GM12874 (cell line): ENCODE results near the gene RGS6.

Source experiments
- TF ChIP-seq, protein P1 (sequence below): IDR thresholded peaks from 2 replicates; pipeline ENCODE4 v1.5.1; 2011; ENCODE audit warnings: low read depth, mild to moderate bottlenecking, control low read depth, low read length, moderate library complexity; ENCODE audit not compliant: insufficient read depth

Gene RGS6

DNA sequence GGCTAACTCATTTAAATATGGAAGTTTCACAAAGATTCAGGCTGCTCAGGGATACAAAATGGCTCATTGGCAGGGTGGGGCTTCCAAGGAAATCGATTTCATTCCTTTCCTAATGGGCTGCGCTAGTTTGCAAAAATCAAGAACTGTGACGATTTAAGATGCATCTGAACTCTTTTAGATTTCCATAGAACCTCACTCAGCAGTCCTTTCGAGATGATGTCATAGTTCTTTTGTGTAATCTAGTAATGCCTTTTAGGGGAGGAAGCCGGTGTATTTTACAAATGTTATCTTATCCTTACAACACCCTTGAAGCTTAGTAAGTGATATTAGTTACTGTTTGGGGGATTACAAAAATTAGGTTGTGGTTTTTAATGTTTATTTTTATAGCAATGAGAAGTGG is 239.8 kb downstream of the RGS6 start:
- TF ChIP-seq, protein P1, sequence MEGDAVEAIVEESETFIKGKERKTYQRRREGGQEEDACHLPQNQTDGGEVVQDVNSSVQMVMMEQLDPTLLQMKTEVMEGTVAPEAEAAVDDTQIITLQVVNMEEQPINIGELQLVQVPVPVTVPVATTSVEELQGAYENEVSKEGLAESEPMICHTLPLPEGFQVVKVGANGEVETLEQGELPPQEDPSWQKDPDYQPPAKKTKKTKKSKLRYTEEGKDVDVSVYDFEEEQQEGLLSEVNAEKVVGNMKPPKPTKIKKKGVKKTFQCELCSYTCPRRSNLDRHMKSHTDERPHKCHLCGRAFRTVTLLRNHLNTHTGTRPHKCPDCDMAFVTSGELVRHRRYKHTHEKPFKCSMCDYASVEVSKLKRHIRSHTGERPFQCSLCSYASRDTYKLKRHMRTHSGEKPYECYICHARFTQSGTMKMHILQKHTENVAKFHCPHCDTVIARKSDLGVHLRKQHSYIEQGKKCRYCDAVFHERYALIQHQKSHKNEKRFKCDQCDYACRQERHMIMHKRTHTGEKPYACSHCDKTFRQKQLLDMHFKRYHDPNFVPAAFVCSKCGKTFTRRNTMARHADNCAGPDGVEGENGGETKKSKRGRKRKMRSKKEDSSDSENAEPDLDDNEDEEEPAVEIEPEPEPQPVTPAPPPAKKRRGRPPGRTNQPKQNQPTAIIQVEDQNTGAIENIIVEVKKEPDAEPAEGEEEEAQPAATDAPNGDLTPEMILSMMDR, result no peak

DNA sequence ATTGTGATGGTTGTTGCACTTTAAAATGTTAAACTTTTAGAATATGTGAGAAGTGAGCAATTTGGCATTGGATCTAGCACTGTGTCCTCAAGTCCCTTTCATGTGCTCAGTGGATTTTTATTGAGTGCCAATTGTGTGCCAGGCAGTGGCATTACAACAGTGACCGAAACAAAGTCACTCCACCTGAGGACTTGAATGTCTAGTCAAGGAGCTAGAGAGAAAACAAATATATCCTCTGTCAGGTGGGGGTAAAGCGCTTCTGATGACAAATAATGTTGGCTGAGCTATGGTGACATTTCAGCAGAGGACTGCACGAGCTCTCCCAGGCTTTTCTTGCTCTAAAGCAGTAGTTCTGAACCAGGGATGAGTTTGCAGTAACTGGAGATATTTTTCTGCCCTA is 240.4 kb downstream of the RGS6 start:
- TF ChIP-seq, protein P1, result no peak

DNA sequence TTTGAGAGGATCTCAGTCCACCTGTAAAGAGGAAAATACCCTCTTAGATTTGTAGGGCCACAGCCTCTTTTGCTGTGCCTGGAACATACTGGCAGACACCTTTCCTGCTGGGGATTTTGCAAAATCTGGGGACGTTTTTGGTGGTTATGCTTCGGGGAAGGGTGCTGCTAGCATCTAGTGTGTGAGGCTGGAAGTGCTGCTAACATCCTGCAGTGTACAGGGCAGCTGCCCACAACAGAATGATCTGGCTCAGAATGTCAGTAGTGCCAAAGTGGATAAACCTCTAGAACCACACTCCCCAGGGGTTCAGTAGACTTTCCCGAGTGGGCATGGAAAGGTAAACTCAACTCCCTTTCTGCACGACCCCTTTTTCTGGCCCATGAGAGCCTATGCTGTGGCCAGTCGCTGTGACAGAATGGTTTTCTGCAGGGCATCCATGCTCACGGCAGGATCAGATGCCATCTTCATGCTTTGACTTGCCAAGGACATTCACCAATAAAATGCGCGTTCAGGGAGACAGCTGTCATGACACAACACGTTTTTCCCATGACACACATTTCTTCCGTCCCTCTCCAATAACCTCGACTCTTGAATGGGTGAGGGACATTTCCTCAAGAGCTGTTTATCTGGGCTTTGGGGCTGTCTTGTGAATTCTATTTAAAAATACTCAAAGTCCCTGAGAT is 240.9 kb downstream of the RGS6 start:
- TF ChIP-seq, protein P1, result no peak

DNA sequence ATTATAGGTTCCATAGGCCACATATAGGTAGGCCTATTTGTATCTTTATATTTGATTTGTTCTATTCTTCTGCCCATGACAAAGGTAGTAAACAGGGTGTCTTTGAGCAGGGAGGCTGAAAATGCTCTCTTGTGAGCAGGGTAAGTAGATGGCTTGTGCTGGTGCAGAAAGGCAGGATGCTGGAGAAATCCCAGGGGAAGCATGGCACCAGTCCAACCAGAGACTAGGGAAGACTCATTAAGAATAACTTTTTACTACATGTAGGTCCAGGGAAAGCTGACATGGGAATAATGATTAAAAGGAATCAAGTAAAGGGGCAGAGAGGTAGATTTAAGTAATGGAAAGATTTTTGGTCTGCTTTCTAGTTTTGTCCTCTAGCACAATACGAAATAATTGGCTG is 245.0 kb downstream of the RGS6 start:
- TF ChIP-seq, protein P1, result no peak

DNA sequence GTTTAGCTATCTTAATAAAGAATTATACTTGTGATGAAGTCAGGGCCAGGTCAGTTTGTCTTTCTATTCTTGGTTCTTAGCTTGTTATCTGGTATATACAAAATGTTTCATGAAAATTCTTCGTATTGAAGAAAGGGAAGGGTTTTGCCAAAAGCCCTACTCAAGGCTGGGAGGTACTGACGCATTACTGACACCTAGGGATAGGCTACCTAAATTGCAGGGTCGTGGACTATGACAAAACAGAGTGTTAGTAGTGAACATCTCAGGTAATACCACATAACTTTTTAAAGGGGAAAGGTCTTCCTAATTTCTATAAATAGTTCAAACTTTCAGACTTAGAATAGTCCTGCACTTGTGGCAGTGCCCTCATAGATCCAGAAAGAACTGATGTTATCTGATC is 246.3 kb downstream of the RGS6 start:
- TF ChIP-seq, protein P1, result no peak

DNA sequence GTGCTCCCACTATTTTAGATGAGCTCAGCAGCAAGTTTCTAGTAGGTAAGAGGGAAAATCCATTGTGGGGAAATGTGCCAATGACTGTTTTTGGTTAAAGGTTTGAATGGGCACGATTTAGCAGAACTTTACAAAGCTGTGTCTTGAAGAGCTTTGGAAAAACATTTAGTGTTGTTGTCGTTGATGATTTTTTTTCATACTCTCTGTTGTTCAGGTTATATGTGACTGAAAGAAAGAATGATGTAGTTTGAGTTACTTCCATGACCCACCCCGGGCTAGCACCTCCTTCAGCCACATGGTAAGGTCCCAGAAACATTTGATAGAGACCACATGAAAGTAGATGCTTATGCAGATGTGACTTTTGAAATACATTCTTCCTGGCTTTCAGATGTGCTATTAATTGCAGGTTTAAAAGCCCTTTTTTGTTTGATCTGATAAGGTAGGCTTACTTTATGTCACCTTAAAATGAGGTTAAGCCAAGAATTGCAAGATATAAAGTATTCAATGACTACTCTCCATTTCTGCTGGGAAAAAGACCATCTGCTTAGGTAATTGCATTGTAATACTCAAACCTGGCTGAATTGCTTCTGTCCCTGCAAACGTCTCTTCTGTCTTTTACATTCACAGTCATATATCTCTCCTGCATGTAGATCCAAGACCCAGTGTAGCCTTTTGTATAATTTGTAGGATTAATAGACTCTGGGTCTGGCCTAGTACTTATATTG is 250.6 kb downstream of the RGS6 start:
- TF ChIP-seq, protein P1, result no peak

DNA sequence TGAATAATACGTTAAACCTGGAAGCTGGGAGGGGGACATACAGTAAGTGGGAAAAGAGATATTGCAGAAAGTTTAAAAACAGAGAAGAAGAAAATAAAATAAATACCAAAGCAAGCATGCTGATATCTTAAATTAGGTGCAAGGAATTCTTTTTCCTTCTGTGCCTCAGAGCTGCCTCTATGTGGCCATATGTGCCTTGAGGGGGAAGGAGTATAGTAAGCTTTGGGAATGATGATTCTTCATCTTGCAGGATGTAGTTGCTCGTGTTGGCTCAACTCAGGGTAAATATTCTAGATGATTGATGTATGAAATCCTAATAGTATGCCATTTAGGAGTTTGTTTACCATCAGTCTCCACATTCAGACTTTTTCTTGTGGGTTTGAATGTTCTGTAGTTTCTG is 251.4 kb downstream of the RGS6 start:
- TF ChIP-seq, protein P1, result no peak
